Transverse colon (tissue), 4 donors: ENCODE data around the gene LRRC42. TPM values are rescaled to one million over a fixed set of nuclear protein-coding genes. Genes with fewer than 3 reads are reported as not detected.

Experiments
- DNase-seq: peaks from one replicate; pipeline ENCODE4 v3.0.0-alpha.2; 2019
- H3K27ac ChIP-seq, 4 donors: fragments of 200-600 bp; sonication (generic); 2 replicates each; pipeline ENCODE4 v1.5.1; 2016 to 2018; ENCODE audit warnings: inconsistent platforms in 4 of 4
- H3K27me3 ChIP-seq: fragments of 200-600 bp; sonication (generic); 2 replicates; pipeline ENCODE4 v1.5.1; 2017; ENCODE audit warnings: inconsistent platforms
- H3K36me3 ChIP-seq, 4 donors: fragments of 200-600 bp; sonication (generic); 2 replicates each; pipeline ENCODE4 v1.5.1; 2017 to 2019; ENCODE audit warnings: inconsistent platforms in 4 of 4
- H3K4me1 ChIP-seq, 4 donors: fragments of 200-600 bp; sonication (generic); 2 replicates each; pipeline ENCODE4 v1.5.1; 2017 to 2020; ENCODE audit warnings: inconsistent platforms in 4 of 4
- H3K4me3 ChIP-seq, 4 donors: fragments of 200-600 bp; sonication (generic); 1 replicate in 1 of 4; 2 replicates in 3 of 4; pipeline versions ENCODE4 v1.5.1 to v1.6.1; 2017 to 2019; ENCODE audit warnings: inconsistent platforms in 4 of 4
- H3K9me3 ChIP-seq, 2 donors: fragments of 200-600 bp; sonication (generic); 2 replicates each; pipeline ENCODE4 v1.5.1; 2017 to 2019; ENCODE audit warnings: inconsistent platforms in 2 of 2
- CTCF ChIP-seq, 5 experiments: fragments of 200-600 bp in 3 of 5; fragments of 450-650 bp in 2 of 5; sonication (generic) in 3 of 5; IDR thresholded peaks; 1 replicate in 2 of 5; 2 replicates in 3 of 5; pipeline ENCODE4 v1.5.1; 2016 to 2017; ENCODE audit warnings: antibody characterized with exemption in 5 of 5, inconsistent platforms in 3 of 5, mild to moderate bottlenecking in 2 of 5, moderate library complexity in 1 of 5
- EP300 ChIP-seq: sonication (generic); formaldehyde crosslinking; IDR thresholded peaks from one replicate; pipeline ENCODE4 v1.6.1; 2017; ENCODE audit warnings: antibody characterized with exemption, low read depth
- POLR2A ChIP-seq: fragments of 450-650 bp; IDR thresholded peaks from one replicate; pipeline ENCODE4 v1.6.1; 2016; ENCODE audit warnings: antibody characterized with exemption, mild to moderate bottlenecking, moderate library complexity
- POLR2AphosphoS5 ChIP-seq, 3 donors: sonication (generic); formaldehyde crosslinking; IDR thresholded peaks; one replicate each; pipeline ENCODE4 v1.6.1; 2016; ENCODE audit warnings: antibody characterized with exemption in 3 of 3
- WGBS, 2 donors: methylation state at CpG; one replicate each; pipeline ENCODE4 v1.1.5; 2018; ENCODE audit warnings: low coverage in 1 of 2; 5-methylcytosine and 5-hydroxymethylcytosine counted together
- in situ Hi-C, 4 donors: fragments of 200-750 bp; cut with MboI; loops; one replicate each; pipeline versions ENCODE4 v1.15.0 to v1.15.1; 2017; ENCODE audit warnings: low sequenced_read_pairs in 3 of 4, low pct_ligation_motif_present in 1 of 4, low pct_unique_long_range_greater_than_20kb in 1 of 4
- intact Hi-C: fragments of 100-400 bp; cut with DNase I; formaldehyde crosslinking; loops from one replicate; pipeline ENCODE4 v1.15.1; 2023; ENCODE audit warnings: low total_unique reads
- total RNA-seq, 4 donors: library from RNA; depleted of rRNA; stranded (reverse); fragments of >200 nt; gene quantifications; one replicate each; pipeline ENCODE4 v1.1.0, GENCODE V29; 2016

LRRC42 gene
- total RNA-seq, 4 donors from 2014 or later, result 4.4 to 24.7 (median 17.5) TPM

GRCh38 chr1:54012863-54013262, 66.7 kb downstream of the LRRC42 start:
- Histone ChIP-seq H3K4me3 (no peak overlapping the region), H3K27ac (no peak overlapping the region), H3K9me3 (no peaks in the 10 kb centered on the region), H3K27me3 (no peaks in the 10 kb centered on the region), H3K36me3 (no peaks in the 10 kb centered on the region), H3K4me1 (peaks cover 0 to 8% (median 3%) of the 10 kb centered on the region in 4 donors)
- intact Hi-C loops (no loop called here), in situ Hi-C loops (no loop called here)
- WGBS, 2 donors, result 82% methylated on average over 8 of the region's 8 CpGs; no CpG with 5 or more reads in 1 of the 2 donors
- DNase-seq, result no peak
- TF ChIP-seq POLR2AphosphoS5 (IDR thresholded peaks at IDR 0.05) (no peak), POLR2A (no peak), EP300 (no peak), CTCF (IDR thresholded peaks at IDR 0.05) (no peak)

- in situ Hi-C loops (no loop called here), intact Hi-C loops (no loop called here)
- Histone ChIP-seq H3K4me3 (no peak overlapping the region), H3K27me3 (no peaks in the 10 kb centered on the region), H3K4me1 (peaks cover 0 to 9% (median 3%) of the 10 kb centered on the region in 4 donors), H3K27ac (no peak overlapping the region), H3K36me3 (no peaks in the 10 kb centered on the region), H3K9me3 (no peaks in the 10 kb centered on the region)
- no peak for DNase-seq
- no peak for TF ChIP-seq CTCF (IDR thresholded peaks at IDR 0.05)
- no peak for TF ChIP-seq POLR2A
- no peak for TF ChIP-seq EP300
- no peak for TF ChIP-seq POLR2AphosphoS5 (IDR thresholded peaks at IDR 0.05)
- WGBS, 2 donors, result 79% methylated on average over 8 of the region's 8 CpGs; no CpG with 5 or more reads in 1 of the 2 donors
Observed at GRCh38 chr1:54013393-54014008, 67.4 kb downstream of the LRRC42 start.

GRCh38 chr1:54014009-54014629, 68.0 kb downstream of the LRRC42 start:
- H3K9me3 ChIP-seq, result no peaks in the 10 kb centered on the region
- no peak overlapping the region for H3K27ac ChIP-seq
- H3K36me3 ChIP-seq, result no peaks in the 10 kb centered on the region
- H3K4me1 ChIP-seq, result peaks cover 0 to 9% (median 3%) of the 10 kb centered on the region in 4 donors
- H3K4me3 ChIP-seq, result no peak overlapping the region
- intact Hi-C loops, result no loop called here
- DNase-seq, result no peak
- in situ Hi-C loops, result no loop called here
- no peaks in the 10 kb centered on the region for H3K27me3 ChIP-seq
- no peak for TF ChIP-seq POLR2AphosphoS5 (IDR thresholded peaks at IDR 0.05)
- TF ChIP-seq POLR2A, result no peak
- no peak for TF ChIP-seq CTCF (IDR thresholded peaks at IDR 0.05)
- TF ChIP-seq EP300, result no peak
- WGBS, 2 donors, result 54 to 75% methylated on average over 6 to 17 of the region's 17 CpGs

GRCh38 chr1:54016343-54017282, 70.5 kb downstream of the LRRC42 start:
- DNase-seq, result peak; percentile 60
- Histone ChIP-seq H3K36me3 (no peaks in the 10 kb centered on the region), H3K4me3 (no peak overlapping the region), H3K4me1 (peaks cover 0 to 9% (median 3%) of the 10 kb centered on the region in 4 donors), H3K27me3 (no peaks in the 10 kb centered on the region), H3K27ac (no peak overlapping the region), H3K9me3 (no peaks in the 10 kb centered on the region)
- in situ Hi-C loops, result no loop called here
- TF ChIP-seq POLR2AphosphoS5 (IDR thresholded peaks at IDR 0.05) (no peak), POLR2A (no peak), CTCF (IDR thresholded peaks at IDR 0.05) (no peak), EP300 (no peak)
- intact Hi-C loops, result no loop called here
- 44 to 47% methylated on average over 3 to 8 of the region's 8 CpGs for WGBS, 2 donors
